ENCODE measurements around the gene SRL. TPM values are rescaled to one million over a fixed set of nuclear protein-coding genes. Genes with fewer than 3 reads are reported as not detected.

The SRL gene
- total and polyA plus RNA-seq, 2 experiments from 2014 or later = not detected

- no peak overlapping the region for H3K4me2 ChIP-seq (ENCODE audit: unreplicated experiment)
- 80 to 86% methylated on average over 5 of the region's 5 CpGs for WGBS, 2 experiments (ENCODE audit: low coverage in 1 of 2, low lambda C conversion rate in 2 of 2, missing lambda C conversion rate in 2 of 2)
- H3K79me2 ChIP-seq (ENCODE audit: insufficient read depth) = peaks cover 36% of the 10 kb centered on the region
- peaks cover 4% of the 10 kb centered on the region; the same call in 1 of the 2 replicates for H3K4me1 ChIP-seq (ENCODE audit: insufficient read depth)
- no peaks in the 10 kb centered on the region for H3K36me3 ChIP-seq (ENCODE audit: low read depth)
- H3K9me2 ChIP-seq (ENCODE audit: insufficient read depth) = no peaks in the 10 kb centered on the region
- H3K4me3 ChIP-seq = no peak overlapping the region
- no peak overlapping the region for H3K9ac ChIP-seq
- in situ Hi-C loops (cut with MboI) = no loop called here
- H3K9me3 ChIP-seq (ENCODE audit: low read depth) = no peaks in the 10 kb centered on the region
- DNase-seq = no peak
- no peaks in the 10 kb centered on the region for H3F3A ChIP-seq (ENCODE audit: insufficient read depth)
- no peaks in the 10 kb centered on the region for H3K27me3 ChIP-seq (replicated peaks; ENCODE audit: insufficient read depth)
- TF ChIP-seq EZH2phosphoT487 (IDR thresholded peaks at IDR 0.05; ENCODE audit: insufficient read depth, low read depth) (no peak), EZH2 (IDR thresholded peaks at IDR 0.05; ENCODE audit: insufficient read depth, poor library complexity, severe bottlenecking) (no peak)
- H3K27ac ChIP-seq = no peak overlapping the region
- no peaks in the 10 kb centered on the region for H4K20me1 ChIP-seq (ENCODE audit: insufficient read depth)
- H2AFZ ChIP-seq = no peak overlapping the region
Observed at GRCh38 chr16:4270091-4270490, 28.2 kb upstream of the SRL start.

- H3K9me3 ChIP-seq (ENCODE audit: low read depth) = no peaks in the 10 kb centered on the region
Observed at GRCh38 chr16:4266372-4266771, 24.5 kb upstream of the SRL start.

GRCh38 chr16:4265676-4266075 is 23.8 kb upstream of the SRL start:
- H3K9me2 ChIP-seq (ENCODE audit: insufficient read depth) = no peaks in the 10 kb centered on the region

More at GRCh38 chr16:4266372-4266771, 24.5 kb upstream of the SRL start:
- Histone ChIP-seq H3K36me3 (ENCODE audit: low read depth) (no peaks in the 10 kb centered on the region), H3K4me1 (ENCODE audit: insufficient read depth) (peaks cover 8% of the 10 kb centered on the region), H3K79me2 (ENCODE audit: insufficient read depth) (peaks cover 34% of the 10 kb centered on the region), H3K9ac (no peak overlapping the region), H4K20me1 (ENCODE audit: insufficient read depth) (no peaks in the 10 kb centered on the region), H3K27me3 (replicated peaks; ENCODE audit: insufficient read depth) (no peaks in the 10 kb centered on the region), H2AFZ (no peak overlapping the region), H3K9me2 (ENCODE audit: insufficient read depth) (no peaks in the 10 kb centered on the region), H3K27ac (no peak overlapping the region), H3F3A (ENCODE audit: insufficient read depth) (no peaks in the 10 kb centered on the region), H3K4me2 (ENCODE audit: unreplicated experiment) (no peak overlapping the region), H3K4me3 (no peak overlapping the region)
- in situ Hi-C loops (cut with MboI) = no loop called here
- TF ChIP-seq EZH2 (IDR thresholded peaks at IDR 0.05; ENCODE audit: insufficient read depth, poor library complexity, severe bottlenecking) = no peak
- TF ChIP-seq EZH2phosphoT487 (IDR thresholded peaks at IDR 0.05; ENCODE audit: insufficient read depth, low read depth) = no peak
- 91 to 96% methylated on average over 6 of the region's 6 CpGs for WGBS, 2 experiments (ENCODE audit: low coverage in 1 of 2, low lambda C conversion rate in 2 of 2, missing lambda C conversion rate in 2 of 2)
- DNase-seq = no peak

GRCh38 chr16:4264546-4264945 is 22.7 kb upstream of the SRL start:
- no peaks in the 10 kb centered on the region for H3K36me3 ChIP-seq (ENCODE audit: low read depth)
- H3K27ac ChIP-seq = no peak overlapping the region; the same call in 1 of the 2 replicates
- 19 to 24% methylated on average over 5 of the region's 5 CpGs for WGBS, 2 experiments (ENCODE audit: low coverage in 1 of 2, low lambda C conversion rate in 2 of 2, missing lambda C conversion rate in 2 of 2)
- no peak for TF ChIP-seq EZH2 (IDR thresholded peaks at IDR 0.05; ENCODE audit: insufficient read depth, poor library complexity, severe bottlenecking)
- TF ChIP-seq EZH2phosphoT487 (IDR thresholded peaks at IDR 0.05; ENCODE audit: insufficient read depth, low read depth) = no peak
- peak overlapping the region; percentile 10 for H3K4me2 ChIP-seq (ENCODE audit: unreplicated experiment)
- in situ Hi-C loops (cut with MboI) = no loop called here
- no peaks in the 10 kb centered on the region for H3F3A ChIP-seq (ENCODE audit: insufficient read depth)
- H3K9ac ChIP-seq = peak overlapping the region; percentile 37; the same call in 1 of the 2 replicates
- no peaks in the 10 kb centered on the region for H3K27me3 ChIP-seq (replicated peaks; ENCODE audit: insufficient read depth)
- DNase-seq = peak; percentile 51
- peaks cover 17% of the 10 kb centered on the region; the same call in 1 of the 2 replicates for H3K79me2 ChIP-seq (ENCODE audit: insufficient read depth)
- H3K9me2 ChIP-seq (ENCODE audit: insufficient read depth) = no peaks in the 10 kb centered on the region
- peaks cover 8% of the 10 kb centered on the region for H3K4me1 ChIP-seq (ENCODE audit: insufficient read depth)
- no peaks in the 10 kb centered on the region for H4K20me1 ChIP-seq (ENCODE audit: insufficient read depth)
- H2AFZ ChIP-seq = peak overlapping the region; percentile 58
- H3K4me3 ChIP-seq = peak overlapping the region; percentile 18; the same call in 1 of the 2 replicates
- H3K9me3 ChIP-seq (ENCODE audit: low read depth) = no peaks in the 10 kb centered on the region

More at GRCh38 chr16:4265676-4266075, 23.8 kb upstream of the SRL start:
- no peaks in the 10 kb centered on the region for H3F3A ChIP-seq (ENCODE audit: insufficient read depth)
- no peak overlapping the region for H3K4me3 ChIP-seq
- no peaks in the 10 kb centered on the region for H4K20me1 ChIP-seq (ENCODE audit: insufficient read depth)
- TF ChIP-seq EZH2 (IDR thresholded peaks at IDR 0.05; ENCODE audit: insufficient read depth, poor library complexity, severe bottlenecking) (no peak), EZH2phosphoT487 (IDR thresholded peaks at IDR 0.05; ENCODE audit: insufficient read depth, low read depth) (no peak)
- H2AFZ ChIP-seq = no peak overlapping the region
- WGBS, 2 experiments (ENCODE audit: low coverage in 1 of 2, low lambda C conversion rate in 2 of 2, missing lambda C conversion rate in 2 of 2) = 77 to 83% methylated on average over 7 of the region's 7 CpGs
- no peaks in the 10 kb centered on the region for H3K36me3 ChIP-seq (ENCODE audit: low read depth)
- no peak overlapping the region for H3K27ac ChIP-seq
- no peaks in the 10 kb centered on the region for H3K9me3 ChIP-seq (ENCODE audit: low read depth)
- H3K4me2 ChIP-seq (ENCODE audit: unreplicated experiment) = no peak overlapping the region
- H3K4me1 ChIP-seq (ENCODE audit: insufficient read depth) = peaks cover 8% of the 10 kb centered on the region
- H3K79me2 ChIP-seq (ENCODE audit: insufficient read depth) = peaks cover 27% of the 10 kb centered on the region
- no peak overlapping the region for H3K9ac ChIP-seq
- in situ Hi-C loops (cut with MboI) = no loop called here
- no peak for DNase-seq
- H3K27me3 ChIP-seq (replicated peaks; ENCODE audit: insufficient read depth) = no peaks in the 10 kb centered on the region

All from GM23248 (cell line).